Endothelial cell (in vitro differentiated cells): Measurements from ENCODE around the gene TPO. TPM values are rescaled to one million over a fixed set of nuclear protein-coding genes. Genes with fewer than 3 reads are reported as not detected.

Experiments
- DNase-seq: peaks from one replicate; pipeline ENCODE4 v3.0.0; 2021; ENCODE audit warnings: low spot score
- H3K27ac Mint-ChIP-seq: one replicate; pipeline ENCODE4 v1.8.0; 2021; ENCODE audit warnings: mixed read lengths, inconsistent platforms; ENCODE audit not compliant: unreplicated experiment
- H3K27me3 Mint-ChIP-seq: one replicate; pipeline ENCODE4 v1.8.0; 2021; ENCODE audit warnings: mild to moderate bottlenecking, moderate library complexity, mixed read lengths, inconsistent platforms; ENCODE audit not compliant: unreplicated experiment
- H3K36me3 Mint-ChIP-seq: one replicate; pipeline ENCODE4 v1.8.0; 2021; ENCODE audit warnings: mild to moderate bottlenecking, low read depth, mixed read lengths, inconsistent platforms; ENCODE audit not compliant: unreplicated experiment
- H3K4me1 Mint-ChIP-seq: one replicate; pipeline ENCODE4 v1.8.0; 2021; ENCODE audit warnings: mild to moderate bottlenecking, mixed read lengths, inconsistent platforms; ENCODE audit not compliant: unreplicated experiment
- H3K4me3 Mint-ChIP-seq: one replicate; pipeline ENCODE4 v1.8.0; 2021; ENCODE audit warnings: mild to moderate bottlenecking, mixed read lengths, inconsistent platforms; ENCODE audit not compliant: unreplicated experiment
- H3K9me3 Mint-ChIP-seq: one replicate; pipeline ENCODE4 v1.8.0; 2021; ENCODE audit warnings: mixed read lengths, inconsistent platforms; ENCODE audit not compliant: unreplicated experiment
- CTCF ChIP-seq: fragments of 200-600 bp; sonication (generic); IDR thresholded peaks from one replicate; pipeline ENCODE4 v1.5.0; 2021; ENCODE audit warnings: antibody characterized with exemption; ENCODE audit not compliant: unreplicated experiment
- total RNA-seq: library from RNA; stranded (reverse); fragmentation: NEBNext Ultra II Directional; extraction: Animal tissue kit (Norgen Biotek cat#: 25700); gene quantifications from one replicate; pipeline ENCODE4 v1.2.1, GENCODE V29; 2021; ENCODE audit not compliant: unreplicated experiment

TPO gene
- total RNA-seq, 1 donor from 2014 or later = 0.41 TPM

GRCh38 chr2:1559589-1560175 lies 146.4 kb downstream of the TPO start:
- Mint-ChIP-seq H3K27me3 (peaks cover 7% of the 10 kb centered on the region), H3K27ac (no peak overlapping the region), H3K9me3 (no peaks in the 10 kb centered on the region), H3K4me1 (peaks cover 3% of the 10 kb centered on the region), H3K4me3 (no peak overlapping the region), H3K36me3 (no peaks in the 10 kb centered on the region)
- no peak for TF ChIP-seq CTCF
- DNase-seq = no peak

- no peak for TF ChIP-seq CTCF
- Mint-ChIP-seq H3K9me3 (no peaks in the 10 kb centered on the region), H3K4me3 (no peak overlapping the region), H3K4me1 (peaks cover 3% of the 10 kb centered on the region), H3K36me3 (no peaks in the 10 kb centered on the region), H3K27ac (no peak overlapping the region), H3K27me3 (peaks cover 6% of the 10 kb centered on the region)
- no peak for DNase-seq
Observed at GRCh38 chr2:1561259-1561658, 148.0 kb downstream of the TPO start.

- no peak for DNase-seq
- Mint-ChIP-seq H3K27me3 (peaks cover 6% of the 10 kb centered on the region), H3K4me3 (no peak overlapping the region), H3K4me1 (peaks cover 3% of the 10 kb centered on the region), H3K9me3 (no peaks in the 10 kb centered on the region), H3K27ac (no peak overlapping the region), H3K36me3 (no peaks in the 10 kb centered on the region)
- no peak for TF ChIP-seq CTCF
Observed at GRCh38 chr2:1561811-1562421, 148.7 kb downstream of the TPO start.

GRCh38 chr2:1563084-1563857 lies 150.0 kb downstream of the TPO start:
- no peak for DNase-seq
- peaks cover 11% of the 10 kb centered on the region for H3K27me3 Mint-ChIP-seq
- H3K36me3 Mint-ChIP-seq = peaks cover 7% of the 10 kb centered on the region
- H3K4me3 Mint-ChIP-seq = no peak overlapping the region
- no peak overlapping the region for H3K27ac Mint-ChIP-seq
- H3K9me3 Mint-ChIP-seq = no peaks in the 10 kb centered on the region
- TF ChIP-seq CTCF = no peak
- peaks cover 3% of the 10 kb centered on the region for H3K4me1 Mint-ChIP-seq
